Lung (tissue), 12 donors: ENCODE measurements around the gene UNC50. TPM values are rescaled to one million over a fixed set of nuclear protein-coding genes. Genes with fewer than 3 reads are reported as not detected.

Experiments
- ATAC-seq: fragments of 200-7000 bp; cut with Tn5 transposase; one replicate; pipeline ENCODE4 v1.9.1; 2020; ENCODE audit warnings: moderate number of reproducible peaks; ENCODE audit not compliant: insufficient read depth, low FRiP score
- DNase-seq, 3 donors: peaks; one replicate each; pipeline ENCODE4 v3.0.0-alpha.2; 2013 to 2017
- H3K27ac ChIP-seq, 2 donors: one replicate each; pipeline ENCODE4 v1.5.1; 2013; ENCODE audit warnings: mild to moderate bottlenecking in 2 of 2, moderate library complexity in 2 of 2, control low read depth in 1 of 2, inconsistent platforms in 1 of 2, low read depth in 1 of 2, low read length in 1 of 2
- H3K27me3 ChIP-seq, 3 donors: one replicate each; pipeline ENCODE4 v1.5.1; 2013; ENCODE audit warnings: low read length in 2 of 3; ENCODE audit not compliant: control insufficient read depth in 3 of 3, insufficient read depth in 3 of 3
- H3K36me3 ChIP-seq, 4 donors: one replicate each; pipeline ENCODE4 v1.5.1; 2013; ENCODE audit warnings: low read length in 4 of 4, mild to moderate bottlenecking in 1 of 4, moderate library complexity in 1 of 4; ENCODE audit not compliant: control insufficient read depth in 4 of 4, insufficient read depth in 4 of 4
- H3K4me1 ChIP-seq, 5 donors: one replicate each; pipeline ENCODE4 v1.5.1; 2013; ENCODE audit warnings: low read length in 5 of 5, mild to moderate bottlenecking in 2 of 5, moderate library complexity in 1 of 5; ENCODE audit not compliant: control insufficient read depth in 5 of 5, insufficient read depth in 5 of 5
- H3K4me3 ChIP-seq: one replicate; pipeline ENCODE4 v1.5.1; 2013; ENCODE audit warnings: mild to moderate bottlenecking, control low read depth, moderate library complexity
- H3K9ac ChIP-seq, 2 donors: one replicate each; pipeline ENCODE4 v1.5.1; 2013; ENCODE audit warnings: low read length in 2 of 2, control low read depth in 1 of 2; ENCODE audit not compliant: insufficient read depth in 1 of 2
- H3K9me3 ChIP-seq, 4 donors: one replicate each; pipeline ENCODE4 v1.5.1; 2013; ENCODE audit warnings: low read length in 3 of 4, mild to moderate bottlenecking in 1 of 4, moderate library complexity in 1 of 4; ENCODE audit not compliant: control insufficient read depth in 4 of 4, insufficient read depth in 3 of 4
- CTCF ChIP-seq: IDR thresholded peaks from 2 replicates; pipeline ENCODE4 v1.5.1; 2012; ENCODE audit warnings: mild to moderate bottlenecking; ENCODE audit errors: control extremely low read depth, extremely low read depth
- WGBS, 2 donors: extraction: QIAGEN DNeasy Blood & Tissue Kit; methylation state at CpG; one replicate each; pipeline ENCODE4 v1.1.7; 2013; 5-methylcytosine and 5-hydroxymethylcytosine counted together
- polyA plus RNA-seq, 2 donors: library from polyadenylated mRNA; stranded (reverse); fragments of 200-250 nt; gene quantifications; one replicate each; pipeline ENCODE4 v1.2.1, GENCODE V29; 2013
- total RNA-seq, 2 donors: library from RNA; depleted of rRNA in 1 of 2; stranded (reverse); fragments of >200 nt in 1 of 2; gene quantifications; one replicate each; pipeline ENCODE4 v1.2.1, GENCODE V29; 2014 to 2021
- donor health status: control.
- donor health status: control.
- donor health status: Bipolar disorder and iron deficiency.
- donor health status: healthy.
- donor health status: DM: yes; HTN: yes; CAD: no.

Gene UNC50
- total and polyA plus RNA-seq, 4 donors = 36.4 to 54.7 (median 43.7) TPM

DNA sequence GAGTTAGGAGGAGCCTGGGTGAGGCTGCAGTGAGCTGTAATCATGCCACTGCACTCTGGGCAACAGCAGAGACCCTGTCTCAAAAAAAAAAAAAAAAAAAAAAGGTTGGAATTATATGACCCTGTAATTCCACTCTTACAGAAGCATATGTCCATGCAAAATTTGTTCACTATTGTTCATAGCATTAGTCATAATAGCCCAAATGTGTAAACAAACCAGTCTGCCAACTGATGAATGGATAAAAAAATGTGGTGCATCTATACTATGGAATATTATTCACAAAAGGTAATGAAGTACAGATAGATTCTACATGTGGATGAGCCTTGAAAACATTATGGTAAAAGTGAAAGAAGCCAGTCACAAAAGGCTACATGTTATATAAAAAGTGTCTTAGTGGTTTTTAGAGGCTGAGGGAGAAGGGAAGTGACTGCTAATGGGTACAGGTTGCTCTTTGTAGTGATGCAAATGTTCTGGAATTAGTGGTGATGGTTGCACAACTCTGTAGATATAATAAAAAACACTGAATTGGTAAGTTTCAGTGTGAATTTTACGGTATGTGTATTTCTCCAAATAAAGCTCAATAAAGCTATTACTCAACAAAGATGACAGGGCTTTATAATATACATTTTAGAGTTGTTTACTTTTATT is 9.5 kb upstream of the UNC50 start:
- ATAC-seq = no peak

GRCh38 chr2:98601532-98602132 is 6.8 kb upstream of the UNC50 start:
- Histone ChIP-seq H3K9ac (no peak overlapping the region), H3K27me3 (no peaks in the 10 kb centered on the region), H3K36me3 (peaks cover 13 to 26% (median 15%) of the 10 kb centered on the region in 4 donors), H3K4me3 (no peak overlapping the region), H3K27ac (no peak overlapping the region), H3K9me3 (no peaks in the 10 kb centered on the region), H3K4me1 (peaks cover 0 to 3% (median under 1%) of the 10 kb centered on the region in 5 donors)
- DNase-seq = peak in 1 of 3 donors; percentile 14
- no peak for TF ChIP-seq CTCF
- peak; percentile 53 for ATAC-seq
- 84 to 87% methylated on average over 3 of the region's 3 CpGs for WGBS, 2 donors

More for the DNA sequence above, 9.5 kb upstream of the UNC50 start:
- no peak overlapping the region for H3K4me3 ChIP-seq
- no peaks in the 10 kb centered on the region for H3K9me3 ChIP-seq
- no peaks in the 10 kb centered on the region for H3K27me3 ChIP-seq
- DNase-seq = no peak
- H3K4me1 ChIP-seq = no peaks in the 10 kb centered on the region
- H3K27ac ChIP-seq = no peak overlapping the region
- no peak for TF ChIP-seq CTCF
- peaks cover 11 to 26% (median 15%) of the 10 kb centered on the region in 4 donors for H3K36me3 ChIP-seq
- H3K9ac ChIP-seq = no peak overlapping the region
- WGBS, 2 donors = 86 to 93% methylated on average over 1 of the region's 1 CpG

DNA sequence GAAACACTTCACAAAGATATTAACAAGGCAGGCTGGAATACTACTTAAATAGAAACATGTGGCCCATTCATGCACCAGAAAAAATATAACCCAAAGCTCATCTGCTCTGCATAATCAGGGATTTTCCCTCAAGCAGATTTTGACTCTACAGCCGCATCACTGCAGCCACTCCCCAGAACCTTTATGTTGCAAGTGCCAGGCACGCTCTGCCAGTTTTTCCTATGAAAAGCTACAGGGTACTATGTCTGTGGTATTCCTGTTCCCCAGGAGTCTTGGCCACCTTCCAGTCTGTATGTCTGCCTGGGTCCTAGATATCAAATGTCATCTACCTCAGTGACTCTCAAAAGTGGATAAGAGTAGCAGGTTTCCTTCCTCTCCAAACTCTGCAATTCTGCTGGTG is 3.8 kb upstream of the UNC50 start:
- Histone ChIP-seq H3K4me3 (no peak overlapping the region), H3K9me3 (no peaks in the 10 kb centered on the region), H3K27ac (no peak overlapping the region), H3K27me3 (no peaks in the 10 kb centered on the region), H3K9ac (no peak overlapping the region), H3K36me3 (peaks cover 7 to 17% (median 11%) of the 10 kb centered on the region in 4 donors), H3K4me1 (peaks cover 0 to 20% (median 8%) of the 10 kb centered on the region in 5 donors)
- WGBS, 2 donors = 77 to 82% methylated on average over 2 of the region's 2 CpGs
- TF ChIP-seq CTCF = no peak
- DNase-seq = no peak
- ATAC-seq = no peak
